ENCODE results near the gene ADCY9.

DNA sequence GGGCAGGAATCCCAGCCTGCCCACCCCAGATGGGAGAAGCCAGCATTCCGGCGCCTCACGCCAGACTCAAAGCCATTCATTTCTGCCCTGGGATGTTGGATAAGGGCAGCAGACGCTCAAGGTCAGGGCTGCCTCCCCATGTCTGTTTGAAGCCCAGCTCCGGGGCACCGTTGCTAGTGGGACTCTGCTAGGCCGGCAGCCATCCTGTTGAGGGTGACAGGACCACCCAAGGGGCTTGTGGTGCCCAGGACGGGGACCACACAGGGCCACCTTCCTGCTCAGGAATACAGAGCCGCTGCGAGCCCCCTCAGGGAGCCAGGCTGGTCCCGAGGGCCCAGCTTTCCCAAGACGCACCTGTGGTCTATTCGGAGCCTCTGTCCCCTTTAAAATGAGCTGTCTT, 134.0 kb downstream of the ADCY9 start:
- TF ChIP-seq POLR2AphosphoS5 (IDR thresholded peaks at IDR 0.05; ENCODE audit: low read depth, low read length) (no peak), POLR2A (IDR thresholded peaks at IDR 0.05; ENCODE audit: low read depth, low read length) (no peak), POU2F2 (IDR thresholded peaks at IDR 0.05; ENCODE audit: low read depth, low read length) (no peak)

All from GM12891 (cell line).